GM19023 (cell line): ENCODE results near the gene EFCAB6.

ENCODE experiments used
- ATAC-seq: cut with Tn5 transposase; IDR thresholded peaks from one replicate; pipeline ENCODE4 v1.9.1; 2021; ENCODE audit warnings: mild to moderate bottlenecking, moderate library complexity; ENCODE audit not compliant: unreplicated experiment

Gene EFCAB6

DNA sequence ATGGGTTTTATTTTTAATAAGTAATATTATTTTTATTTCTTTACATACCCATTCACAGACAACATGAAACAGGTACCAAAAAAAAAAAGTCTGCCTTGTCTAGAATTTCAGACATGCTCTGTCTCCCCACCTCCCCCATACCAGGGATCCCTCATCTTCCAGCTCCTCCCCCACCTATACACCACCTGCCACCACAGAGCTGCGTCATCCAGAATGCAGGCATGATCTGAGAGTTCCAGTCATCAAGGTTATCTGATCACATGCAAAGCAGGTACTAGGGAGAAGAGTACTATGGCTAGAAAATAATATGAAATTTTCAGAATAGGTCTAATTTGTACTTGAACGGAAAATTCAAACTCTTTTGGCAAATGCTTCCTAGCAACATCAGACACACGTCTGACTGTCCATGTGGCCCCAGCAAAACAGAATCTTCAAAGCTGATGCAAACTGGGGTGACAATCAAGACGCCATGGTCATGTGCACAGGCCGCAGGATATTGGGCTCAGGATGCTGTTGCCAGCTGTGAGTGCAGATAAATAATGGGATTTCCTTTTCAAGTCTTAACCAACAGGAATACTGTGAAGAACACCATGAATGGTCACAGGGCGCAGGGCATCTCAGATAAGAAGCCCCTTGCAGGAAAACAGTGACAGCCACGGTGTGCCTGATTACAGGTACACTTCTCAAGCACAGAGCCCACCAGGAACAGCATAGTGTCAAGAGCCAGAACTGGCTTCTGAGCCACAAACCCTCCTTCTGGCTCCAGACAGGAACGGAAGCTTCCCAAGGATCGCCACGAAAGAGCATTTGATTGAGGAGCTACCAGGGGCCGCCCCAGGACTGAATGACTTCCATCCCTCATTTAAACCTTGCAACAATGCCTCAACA is 169.5 kb downstream of the EFCAB6 start:
- ATAC-seq = no peak

DNA sequence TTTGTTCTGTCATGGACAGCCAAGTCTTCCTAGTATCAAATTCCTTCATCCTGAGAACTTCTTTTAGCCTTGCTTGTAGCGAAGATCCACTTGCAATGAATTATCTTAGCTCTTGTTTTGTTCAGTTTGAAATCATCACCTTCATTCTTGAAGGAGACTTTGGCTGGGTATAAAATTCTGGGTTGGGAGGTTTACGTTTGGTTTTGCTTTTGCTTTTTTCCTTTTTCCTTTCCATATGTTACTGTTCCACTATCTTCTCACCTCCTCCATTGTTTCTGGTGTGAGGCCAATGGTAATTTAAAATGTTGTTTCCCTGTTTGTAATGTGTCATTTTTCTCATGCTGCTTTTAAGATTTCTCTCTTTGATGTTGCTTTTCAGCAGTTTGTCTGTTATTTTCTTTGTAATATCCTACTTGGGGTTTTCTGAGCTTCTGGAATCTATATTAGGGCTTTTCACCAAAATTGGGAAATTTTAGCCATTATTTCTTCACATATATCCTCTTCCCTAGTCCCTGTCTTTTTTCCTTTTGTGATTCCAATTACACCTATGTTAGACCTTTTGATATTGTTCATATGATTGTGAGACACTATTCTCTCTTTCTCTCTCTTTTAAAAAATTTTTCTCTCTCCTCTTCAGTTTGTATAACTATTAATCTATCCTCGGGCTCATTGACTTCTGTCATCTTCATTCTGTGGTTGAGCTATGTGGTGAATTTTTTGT is 172.7 kb downstream of the EFCAB6 start:
- ATAC-seq = no peak

DNA sequence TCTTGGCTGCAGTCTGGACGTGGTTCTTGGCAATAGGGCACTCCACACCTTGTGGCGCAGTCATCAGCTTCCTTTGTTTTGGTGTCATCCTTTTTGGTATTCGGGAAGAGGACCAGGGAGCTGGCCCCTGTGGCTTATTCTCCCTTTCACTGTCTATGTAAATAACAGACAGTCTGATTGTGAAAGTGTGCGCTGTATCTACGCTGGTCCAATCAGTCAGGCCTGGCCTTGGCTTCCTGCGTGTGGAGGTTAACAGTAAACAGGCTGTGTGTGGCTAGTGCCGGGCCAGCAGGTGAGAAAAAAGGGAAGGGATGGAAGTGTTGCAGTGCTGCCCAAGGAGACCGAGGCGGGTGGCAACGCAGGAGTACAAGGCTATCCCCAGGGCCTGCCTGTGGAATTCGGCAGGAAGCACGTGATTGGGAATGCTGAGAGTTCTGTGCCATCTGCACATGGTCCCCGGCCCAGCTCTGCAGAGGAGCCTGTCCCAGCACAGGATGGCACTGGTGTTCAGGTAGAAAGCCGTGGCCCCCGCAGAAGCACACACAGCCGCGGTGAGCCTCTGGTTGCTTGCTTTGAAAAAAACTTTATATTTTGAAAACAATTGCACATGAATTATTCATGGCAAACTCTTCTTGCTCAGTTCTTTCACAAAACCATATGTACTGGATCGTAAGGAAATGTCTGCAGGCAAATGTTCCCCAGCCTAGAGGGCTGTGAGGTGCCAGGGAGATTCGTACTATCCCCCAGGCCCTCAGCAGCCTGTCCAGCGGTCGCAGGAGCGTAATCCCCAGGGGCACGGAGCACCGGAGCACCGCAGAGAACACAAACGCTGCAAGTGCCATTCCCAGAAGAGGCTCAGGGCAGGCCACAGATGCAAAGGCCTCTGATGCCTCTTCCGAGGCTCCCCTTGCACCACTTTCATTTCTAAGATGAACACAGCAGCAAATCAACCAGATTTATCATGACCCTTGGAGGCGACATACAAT is 174.5 kb downstream of the EFCAB6 start:
- ATAC-seq = no peak

DNA sequence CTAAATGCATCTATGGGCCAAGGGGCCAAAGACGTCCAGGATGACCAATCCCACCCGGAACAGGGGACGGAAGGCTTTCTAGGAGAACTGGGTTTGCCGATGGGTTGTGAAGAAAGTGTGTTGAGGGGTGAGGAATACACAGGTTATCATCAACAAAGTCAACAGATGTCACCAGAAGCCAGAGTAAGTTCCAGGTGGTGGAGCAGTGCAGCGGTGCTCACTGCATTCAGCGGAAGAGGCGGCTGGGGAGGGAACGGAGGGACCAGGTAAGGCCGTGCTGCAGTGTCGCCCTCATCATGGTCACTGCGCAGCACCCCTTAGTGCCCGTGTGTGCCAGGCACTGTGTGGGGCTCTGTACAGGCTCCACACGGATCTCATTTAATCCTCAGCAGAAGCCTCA is 176.0 kb downstream of the EFCAB6 start:
- no peak for ATAC-seq

DNA sequence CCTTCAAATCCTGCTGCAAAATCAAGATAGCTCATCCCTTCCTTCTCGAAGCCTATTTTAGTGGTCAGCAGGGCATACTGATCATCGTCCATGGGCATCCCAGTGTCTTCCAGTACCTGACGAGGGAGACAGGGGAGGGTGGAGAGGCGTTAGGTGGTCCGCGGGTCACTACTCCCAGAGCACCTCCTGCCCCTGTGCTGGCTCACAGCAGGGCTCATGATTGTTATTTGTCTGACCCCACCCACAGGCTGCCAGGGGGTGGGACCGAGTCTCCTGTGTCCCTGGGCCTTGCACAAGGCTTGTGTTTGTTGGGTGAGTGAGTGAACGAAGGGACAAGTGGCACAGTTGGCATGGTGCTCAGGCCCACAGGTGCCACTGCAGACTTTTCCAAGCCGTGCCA is 177.0 kb downstream of the EFCAB6 start:
- ATAC-seq = no peak

DNA sequence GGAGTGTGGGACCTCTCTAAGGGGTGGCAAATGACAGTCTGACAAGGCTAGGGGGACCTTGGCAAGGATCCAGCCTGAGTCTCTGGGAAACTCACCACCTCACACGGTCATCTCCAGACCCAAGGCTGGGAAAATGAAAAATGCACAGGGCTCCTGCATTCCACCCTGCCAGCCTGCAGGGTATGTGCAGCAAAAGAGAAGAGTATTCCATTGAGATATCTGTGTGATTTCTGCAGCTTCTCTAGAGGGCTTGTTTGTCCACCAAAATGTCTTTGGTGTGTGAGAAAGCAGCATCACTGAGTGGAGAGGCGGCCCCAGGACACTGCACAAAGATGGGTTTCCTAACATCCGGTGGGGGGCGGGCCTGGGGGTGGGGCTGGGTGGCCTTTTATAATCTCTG is 177.8 kb downstream of the EFCAB6 start:
- no peak for ATAC-seq

DNA sequence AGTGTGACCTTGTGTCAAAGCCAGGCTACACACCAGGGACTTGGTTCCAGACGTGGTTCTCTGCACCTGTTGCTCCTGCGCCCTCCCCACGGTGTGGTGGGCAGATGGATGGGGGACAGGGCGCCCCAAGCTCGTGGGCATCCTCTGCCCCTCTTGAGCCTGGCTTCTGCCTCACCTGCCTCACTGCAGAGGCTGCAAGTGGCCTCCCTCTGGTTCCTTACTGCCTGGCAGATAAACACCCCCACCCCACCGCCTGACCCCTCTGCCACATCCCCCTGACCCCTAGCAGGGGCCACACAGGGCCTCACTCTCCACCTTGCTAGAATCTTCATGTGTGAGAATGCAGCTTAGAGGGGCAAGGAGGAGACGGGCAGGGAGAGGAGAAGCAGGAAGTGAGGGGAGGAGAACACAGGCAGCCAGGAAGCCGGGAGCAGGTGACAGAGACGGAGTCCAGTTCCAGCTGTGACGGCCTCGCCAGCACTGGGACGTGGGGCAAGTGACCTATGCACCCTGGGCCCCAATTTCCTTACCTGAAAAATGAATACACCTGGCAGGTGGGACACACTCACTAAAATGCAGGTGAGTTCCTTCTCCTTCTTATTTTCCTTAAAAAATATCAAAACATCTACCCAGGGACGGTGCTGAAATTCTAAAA is 178.3 kb downstream of the EFCAB6 start:
- ATAC-seq = no peak

DNA sequence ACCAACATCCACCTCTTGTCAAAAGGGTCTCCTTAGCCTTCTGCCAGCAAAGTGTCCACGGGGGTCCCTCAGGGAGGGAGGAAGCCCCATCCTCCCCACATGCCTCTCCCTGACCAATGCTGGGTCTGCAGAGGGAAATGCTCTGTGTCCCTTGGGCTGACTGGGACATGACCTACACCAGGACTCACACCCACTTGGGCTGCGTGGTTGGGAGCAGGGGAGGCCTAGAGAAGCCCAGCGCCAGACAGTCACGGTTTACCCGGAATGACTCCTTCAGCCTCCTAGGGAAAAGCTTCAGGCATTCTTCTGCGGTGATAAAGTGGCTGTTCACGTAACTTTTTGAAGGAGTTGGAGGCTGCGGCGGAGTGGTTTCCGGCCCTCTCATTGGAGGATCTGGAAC is 180.3 kb downstream of the EFCAB6 start:
- ATAC-seq = no peak

DNA sequence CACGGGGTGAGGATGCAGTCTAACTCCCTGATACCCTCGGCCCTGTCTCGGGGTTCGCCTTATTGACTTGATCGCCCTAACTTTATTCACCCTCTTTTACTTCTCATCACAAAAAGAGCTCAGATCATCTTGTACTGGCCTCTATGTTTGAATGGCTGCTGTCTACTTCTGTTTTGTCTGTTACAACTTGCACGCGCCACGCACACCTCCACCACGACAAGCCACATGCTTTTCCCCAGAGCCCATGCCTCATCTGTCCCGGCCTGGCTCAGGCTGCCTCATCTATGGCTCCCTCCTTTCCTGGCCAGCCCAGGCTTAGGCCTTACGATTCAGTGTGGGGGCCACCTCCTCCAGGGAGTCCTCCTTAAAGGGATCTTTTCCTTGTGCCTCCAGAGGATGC is 180.9 kb downstream of the EFCAB6 start:
- no peak for ATAC-seq

DNA sequence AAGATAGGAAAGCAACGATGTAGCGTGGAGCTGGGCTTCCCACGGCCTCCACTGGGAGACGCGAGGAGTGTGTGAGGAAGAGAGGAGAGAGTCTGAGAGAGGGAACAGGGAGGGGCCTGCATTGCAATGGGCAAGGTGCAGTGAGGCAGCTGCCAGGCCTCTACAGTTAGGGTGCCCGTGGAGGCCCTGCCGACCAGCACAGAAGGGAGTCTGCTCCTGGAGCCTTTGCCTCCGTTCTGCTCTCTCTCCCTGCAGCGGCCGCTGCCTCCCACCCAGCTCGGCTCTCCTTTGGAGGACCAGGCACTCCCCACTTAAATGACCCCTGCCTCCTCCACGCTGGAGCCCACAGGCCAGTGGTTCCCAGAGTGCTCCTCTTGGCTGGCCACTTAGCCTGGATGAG is 181.7 kb downstream of the EFCAB6 start:
- ATAC-seq = no peak

DNA sequence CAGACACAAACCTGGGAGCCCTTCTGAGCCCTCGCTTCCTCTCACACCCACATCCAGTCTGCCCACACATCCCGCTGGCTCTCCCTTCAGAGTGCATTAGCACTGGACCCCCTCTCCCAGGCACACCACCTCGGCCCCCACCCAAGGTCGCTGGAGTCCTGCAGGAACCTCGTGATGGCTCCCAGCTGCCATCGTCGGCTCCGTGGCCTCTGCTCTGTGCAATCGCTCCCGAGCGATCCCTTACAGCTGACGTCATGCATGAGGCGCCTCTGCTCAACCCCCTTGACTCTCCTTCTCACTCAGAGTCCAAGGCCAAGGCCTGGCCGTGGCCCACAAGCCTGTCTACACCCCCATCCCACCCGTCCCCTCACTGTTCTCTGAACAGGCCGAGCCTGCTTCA is 183.9 kb downstream of the EFCAB6 start:
- no peak for ATAC-seq

DNA sequence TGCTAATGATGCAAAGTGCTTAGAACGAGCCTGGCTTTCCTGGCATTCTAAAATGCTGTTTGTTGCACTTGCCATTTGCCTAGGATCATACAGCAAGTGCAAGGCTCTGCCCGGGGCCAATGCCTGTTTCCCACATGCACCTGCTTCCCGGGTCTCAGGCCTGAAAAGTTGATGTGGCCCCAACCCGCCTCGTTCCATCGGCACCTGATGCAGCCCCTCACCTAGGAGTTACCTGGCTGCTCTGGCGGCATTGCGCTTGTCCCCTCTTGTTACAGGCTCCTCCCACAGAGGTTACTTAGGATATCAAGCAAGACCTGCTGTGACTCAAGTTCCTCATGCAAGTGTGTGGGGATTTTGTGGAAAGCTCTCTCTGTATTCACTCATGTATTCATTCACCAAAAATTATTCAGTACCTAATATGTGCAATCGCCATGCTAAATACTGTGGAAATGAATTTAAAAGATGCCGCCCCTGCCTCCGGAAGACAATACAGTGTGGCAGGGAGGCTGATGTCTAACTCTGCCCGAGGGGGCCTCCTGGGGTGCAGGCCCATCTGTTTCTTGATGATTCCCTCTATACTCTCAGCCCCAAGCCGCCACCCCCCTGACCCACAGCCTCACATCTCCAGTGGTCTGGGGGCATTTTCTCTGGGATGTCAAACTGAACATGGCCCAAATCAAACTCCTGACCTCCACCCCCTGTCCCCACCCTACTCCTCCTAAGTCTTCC is 184.5 kb downstream of the EFCAB6 start:
- ATAC-seq = no peak

DNA sequence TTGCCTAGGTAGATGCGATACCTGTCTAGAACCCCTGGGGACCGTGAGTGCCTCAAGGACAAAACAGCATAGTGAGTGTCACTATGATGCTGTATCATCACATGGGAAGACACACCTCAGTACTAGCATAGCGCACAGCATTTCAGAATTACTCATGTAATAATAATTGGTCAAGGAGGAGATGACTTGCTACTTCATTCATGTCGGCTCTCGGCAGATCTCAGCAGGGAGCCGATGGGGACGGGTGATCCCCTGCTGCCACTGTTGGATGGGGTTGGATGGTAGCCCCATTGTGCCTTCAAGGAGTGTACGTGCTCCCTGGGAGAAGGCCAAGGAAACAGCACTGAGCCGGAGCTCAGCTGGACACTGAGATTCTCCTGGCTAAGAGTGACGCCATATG is 186.9 kb downstream of the EFCAB6 start:
- ATAC-seq = no peak

DNA sequence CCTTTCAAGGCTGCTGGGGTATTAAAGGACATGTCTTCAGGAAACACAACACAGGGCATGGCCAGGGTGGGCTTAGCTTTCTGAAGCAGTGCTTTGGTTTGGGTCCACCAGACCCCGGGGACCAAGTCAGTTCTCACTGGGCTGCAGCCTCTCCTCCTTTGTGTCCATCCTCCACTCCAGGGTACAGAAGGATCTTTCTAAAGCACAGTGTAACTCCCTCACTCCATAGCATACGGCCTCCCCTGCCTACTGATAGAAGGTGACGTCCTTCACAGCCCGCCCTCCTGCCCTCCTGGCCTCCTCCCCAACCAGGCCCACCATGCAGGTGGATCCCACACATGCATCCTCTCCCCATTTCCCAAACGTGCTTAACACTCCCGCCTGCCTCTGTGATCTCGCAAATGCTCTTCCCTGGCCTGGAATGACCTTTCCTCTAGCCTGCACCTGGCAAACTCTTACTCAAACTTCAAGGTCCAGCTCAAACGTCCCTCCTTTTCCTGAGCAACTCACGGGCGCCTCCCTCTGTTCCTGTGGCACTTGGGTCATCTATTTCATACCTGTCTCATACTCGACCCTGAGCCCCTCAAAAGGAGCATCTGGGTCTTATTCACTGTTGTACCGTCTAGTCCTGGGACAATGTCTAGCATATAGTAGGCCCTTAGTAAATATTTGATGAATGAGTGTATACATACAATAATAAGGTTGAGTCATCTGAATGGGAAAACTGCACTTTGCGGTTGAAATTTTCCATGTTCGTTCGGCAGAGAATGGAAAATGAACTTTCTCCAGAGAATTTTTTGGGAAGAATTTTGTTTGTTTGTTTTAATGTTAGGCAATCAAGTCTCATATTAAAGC is 187.7 kb downstream of the EFCAB6 start:
- no peak for ATAC-seq

DNA sequence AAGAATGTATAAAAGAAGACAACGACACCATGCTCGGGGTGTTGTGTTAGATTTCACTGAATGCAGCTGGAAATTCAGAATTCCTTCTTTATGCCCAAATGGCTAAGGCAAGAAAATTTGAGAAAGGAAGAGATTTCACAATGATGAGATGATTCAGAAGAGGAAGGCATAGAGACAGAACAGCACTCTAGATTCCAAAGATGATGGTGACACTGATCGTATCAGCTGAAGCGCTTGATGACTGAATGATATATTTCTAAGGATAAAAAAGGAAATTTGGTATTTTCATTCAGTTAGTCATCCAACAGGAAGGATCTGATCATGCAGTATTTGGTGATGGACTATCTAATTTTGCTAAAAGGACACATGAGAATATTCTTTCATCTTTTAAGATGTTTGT is 189.2 kb downstream of the EFCAB6 start:
- ATAC-seq = no peak

DNA sequence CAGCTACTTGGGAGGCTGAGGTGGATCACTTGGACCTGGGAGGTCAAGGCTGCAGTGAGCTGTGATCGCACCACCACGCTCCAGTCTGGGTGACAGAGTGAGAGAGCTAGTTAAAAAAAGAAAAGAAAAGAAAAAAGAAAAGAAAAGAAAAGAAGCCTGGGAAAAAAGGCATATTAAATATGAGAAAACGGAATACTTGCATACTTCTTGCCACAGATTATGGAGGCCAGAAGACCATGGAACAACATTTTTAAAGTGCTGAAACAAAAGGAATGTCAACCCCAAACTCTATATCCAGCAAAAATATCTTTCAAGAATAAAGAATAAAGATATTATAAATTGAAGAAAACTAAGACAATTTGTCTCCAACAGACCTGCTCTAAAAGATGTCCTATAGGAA is 191.9 kb downstream of the EFCAB6 start:
- ATAC-seq = no peak

DNA sequence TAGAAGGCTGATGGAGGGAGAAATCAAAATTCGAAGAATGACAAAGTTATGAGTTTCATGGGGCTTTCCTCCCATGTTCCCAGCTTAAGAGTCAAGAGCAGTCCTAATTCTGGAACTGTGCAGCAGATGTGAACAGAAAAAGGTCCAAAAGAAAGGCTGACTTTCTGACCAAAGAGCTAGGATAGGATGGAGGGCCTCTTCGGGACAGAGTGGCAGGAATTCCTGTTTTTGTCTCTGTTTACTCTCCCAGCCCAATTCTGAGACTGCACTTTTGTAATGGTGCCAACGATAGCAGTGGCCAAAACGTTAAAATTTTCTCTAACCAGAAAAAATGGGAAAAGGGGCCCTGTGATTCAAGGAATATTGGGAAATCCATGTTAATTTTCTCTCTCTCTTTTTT is 193.6 kb downstream of the EFCAB6 start:
- ATAC-seq = no peak

DNA sequence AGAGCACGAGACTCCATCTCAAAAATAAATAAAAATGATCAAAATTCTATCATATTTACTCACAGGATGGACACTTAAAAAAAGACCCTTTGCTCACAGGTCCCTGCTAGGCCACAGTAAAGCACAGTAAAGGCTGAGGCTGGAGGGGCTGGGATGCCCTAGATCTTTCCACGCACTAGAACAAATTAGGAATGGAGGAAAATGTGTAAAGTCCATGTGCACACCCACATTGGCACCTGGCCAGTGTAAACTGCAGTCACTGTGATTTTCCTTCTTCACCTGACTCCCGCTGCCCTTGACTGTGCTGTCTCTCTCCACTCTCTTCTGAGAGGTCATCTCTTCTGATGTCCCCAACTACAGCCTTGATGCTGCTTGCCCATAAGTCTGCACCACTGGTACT is 195.5 kb downstream of the EFCAB6 start:
- no peak for ATAC-seq

DNA sequence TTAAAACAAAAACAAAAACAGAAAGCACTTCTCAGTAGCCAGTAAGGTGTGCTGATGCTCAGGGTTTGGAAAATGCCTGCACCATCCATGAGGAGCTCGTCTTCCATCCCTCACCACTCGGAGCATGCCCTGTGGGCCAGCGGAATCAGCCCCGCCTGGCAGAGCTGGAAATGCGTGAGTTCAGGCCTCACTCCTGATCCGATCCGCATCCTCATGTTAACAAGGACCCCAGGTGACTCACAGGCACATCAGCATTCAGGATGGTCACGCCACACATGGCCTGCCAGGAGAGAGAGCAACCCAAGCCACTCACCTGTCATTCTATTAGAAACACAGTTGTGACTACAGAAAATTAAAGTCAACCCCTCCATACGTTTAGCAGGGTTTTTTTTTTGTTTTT is 211.8 kb downstream of the EFCAB6 start:
- ATAC-seq = no peak
